ENCODE data around the gene MBD6.

Gene MBD6

DNA sequence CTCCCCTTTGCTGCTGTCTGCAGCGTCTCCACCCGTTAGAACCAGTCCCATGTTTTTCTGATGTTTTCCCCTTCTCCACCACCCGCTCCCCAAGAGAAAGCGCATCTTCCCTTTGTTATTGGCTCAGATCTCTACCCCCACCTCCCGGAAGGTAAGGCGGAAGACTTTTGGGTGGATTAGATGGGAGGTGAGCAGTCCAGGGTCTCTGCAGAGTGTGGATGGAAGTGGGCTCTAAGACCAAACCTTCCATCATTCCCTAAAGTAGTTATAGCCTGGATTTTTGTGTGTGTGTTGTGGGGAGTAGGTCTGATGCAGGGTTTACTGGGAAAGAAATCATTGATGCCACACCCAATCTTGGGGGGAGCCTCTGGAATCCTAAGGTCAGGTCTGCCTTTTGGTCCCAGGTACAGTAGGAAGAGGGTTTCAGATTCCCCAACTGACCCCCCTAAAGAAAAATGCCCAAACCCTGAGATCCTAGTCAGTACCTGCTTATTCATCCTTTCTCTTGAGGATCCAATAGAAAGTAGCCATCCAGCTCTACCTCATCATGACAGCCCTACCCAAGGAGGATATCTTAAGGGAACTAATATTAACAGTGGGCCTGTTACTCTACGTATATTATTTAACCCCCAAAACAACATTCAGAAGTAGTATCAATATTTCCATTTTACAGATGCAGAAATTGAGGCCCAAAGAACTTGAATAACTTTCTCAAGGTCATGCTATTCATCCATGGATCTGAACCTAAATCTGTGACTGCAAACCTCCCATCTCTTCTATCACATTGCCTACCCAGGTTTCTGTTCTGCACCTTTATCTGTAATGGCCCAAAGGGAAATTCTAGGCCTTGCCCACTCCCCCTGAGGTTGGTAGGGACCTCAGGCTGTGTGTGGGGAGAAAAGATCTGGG lies 28.3 kb downstream of the MBD6 start:
- TF ChIP-seq CTCF (IDR thresholded peaks at IDR 0.05; ENCODE audit: low read depth, low read length, missing control alignments), result no peak
- no peak for DNase-seq (ENCODE audit: extremely low read depth, low read depth)
- peak overlapping the region; percentile 52 for H3K4me3 ChIP-seq (replicated peaks; ENCODE audit: low read depth, low read length)

- TF ChIP-seq CTCF (IDR thresholded peaks at IDR 0.05; ENCODE audit: low read depth, low read length, missing control alignments), result no peak
- no peak for DNase-seq (ENCODE audit: extremely low read depth, low read depth)
- H3K4me3 ChIP-seq (replicated peaks; ENCODE audit: low read depth, low read length), result no peak overlapping the region
Measured at GRCh38 chr12:57551637-57552305, 29.1 kb downstream of the MBD6 start.

DNA sequence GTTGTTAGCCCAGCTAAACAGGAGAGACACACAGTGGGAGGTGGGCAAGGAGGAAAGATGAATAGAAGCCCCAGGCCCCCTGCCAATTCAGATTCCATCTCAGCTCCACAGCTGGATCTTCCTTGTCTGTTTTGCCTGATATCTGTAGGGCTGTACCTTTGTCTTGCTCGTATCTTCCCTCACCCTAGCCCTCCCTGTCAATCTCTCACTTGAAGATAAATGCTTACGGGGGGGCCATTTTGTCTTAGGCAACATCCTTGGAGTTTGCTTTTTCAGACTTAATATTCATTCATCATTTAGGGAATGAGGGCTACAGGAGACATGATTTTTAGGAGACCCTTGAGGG lies 29.7 kb downstream of the MBD6 start:
- DNase-seq (ENCODE audit: extremely low read depth, low read depth), result no peak
- TF ChIP-seq CTCF (IDR thresholded peaks at IDR 0.05; ENCODE audit: low read depth, low read length, missing control alignments), result no peak
- no peak overlapping the region for H3K4me3 ChIP-seq (replicated peaks; ENCODE audit: low read depth, low read length)

- DNase-seq (ENCODE audit: extremely low read depth, low read depth), result peak; percentile 17
- no peak for TF ChIP-seq CTCF (IDR thresholded peaks at IDR 0.05; ENCODE audit: low read depth, low read length, missing control alignments)
Measured at GRCh38 chr12:57552835-57553313, 30.2 kb downstream of the MBD6 start.

DNA sequence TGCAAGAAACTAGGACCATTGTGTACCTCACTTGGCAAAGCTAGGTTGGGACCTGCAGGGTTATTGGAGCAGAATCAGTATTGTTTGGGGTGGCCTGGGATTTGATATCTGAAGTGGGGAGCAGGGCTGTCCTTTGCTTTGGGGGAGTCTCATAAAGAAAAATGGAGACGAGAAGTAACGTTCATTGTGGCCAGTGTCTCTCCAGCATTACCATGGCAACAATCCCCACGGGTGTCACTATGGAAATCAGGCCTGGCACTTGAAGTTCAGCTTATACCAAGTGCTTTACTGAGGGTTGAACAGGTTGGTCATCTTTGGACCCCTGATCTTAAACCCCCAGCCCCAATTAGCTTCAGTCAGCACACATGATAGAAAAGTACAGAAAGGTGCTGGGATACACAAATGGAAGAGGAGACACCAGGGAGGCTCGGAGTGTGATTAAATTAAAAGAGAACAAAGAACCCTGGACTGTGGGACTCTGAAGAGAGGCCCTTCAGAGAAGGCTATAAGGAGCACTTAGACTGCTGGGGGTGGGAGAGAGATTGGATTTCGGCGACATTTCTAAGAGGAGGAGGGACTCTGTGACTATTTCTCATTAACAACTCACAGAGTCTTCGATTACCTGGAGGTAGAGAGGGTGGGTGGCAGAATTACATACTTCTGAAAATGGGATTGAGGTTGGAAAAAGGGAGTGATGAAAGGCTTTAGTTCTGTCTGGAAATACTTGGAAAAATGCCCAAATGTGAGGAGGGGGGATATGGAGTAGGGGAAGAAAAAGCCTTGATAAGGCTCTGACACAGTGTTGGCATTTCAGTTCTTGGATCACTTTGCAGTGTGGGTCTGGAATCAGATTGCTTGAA lies 30.9 kb downstream of the MBD6 start:
- no peak for TF ChIP-seq CTCF (IDR thresholded peaks at IDR 0.05; ENCODE audit: low read depth, low read length, missing control alignments)
- no peak overlapping the region for H3K4me3 ChIP-seq (replicated peaks; ENCODE audit: low read depth, low read length)
- no peak for DNase-seq (ENCODE audit: extremely low read depth, low read depth)

More at GRCh38 chr12:57552835-57553313, 30.2 kb downstream of the MBD6 start:
- H3K4me3 ChIP-seq (replicated peaks; ENCODE audit: low read depth, low read length), result no peak overlapping the region

DNA sequence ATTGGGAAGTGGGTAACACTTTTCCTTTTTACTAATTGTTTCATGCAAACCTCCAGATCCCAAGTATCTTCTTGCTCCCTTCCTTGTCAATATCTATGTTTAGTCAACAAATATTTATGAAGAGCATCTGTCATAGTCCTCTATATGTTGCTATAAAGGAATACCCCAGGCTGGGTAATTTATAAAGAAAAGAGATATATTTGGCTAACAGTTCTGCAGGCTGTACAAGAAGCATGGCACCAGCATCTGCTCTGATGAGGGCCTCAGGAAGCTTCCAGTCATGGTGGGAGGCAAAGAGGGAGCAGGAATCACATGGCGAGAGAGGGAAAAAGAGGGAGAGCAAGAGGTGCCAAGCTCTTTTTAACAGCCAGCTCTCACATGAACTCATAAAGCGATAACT lies 31.8 kb downstream of the MBD6 start:
- no peak for DNase-seq (ENCODE audit: extremely low read depth, low read depth)
- TF ChIP-seq CTCF (IDR thresholded peaks at IDR 0.05; ENCODE audit: low read depth, low read length, missing control alignments), result no peak
- H3K4me3 ChIP-seq (replicated peaks; ENCODE audit: low read depth, low read length), result no peak overlapping the region

Measured in HFF-Myc (cell line).